Measurements from ENCODE around the gene TNNT3. TPM values are rescaled to one million over a fixed set of nuclear protein-coding genes. Genes with fewer than 3 reads are reported as not detected.

TNNT3 gene
- total and polyA plus RNA-seq, 2 donors from 2014 or later: 0.60 TPM; not detected in 1

DNA sequence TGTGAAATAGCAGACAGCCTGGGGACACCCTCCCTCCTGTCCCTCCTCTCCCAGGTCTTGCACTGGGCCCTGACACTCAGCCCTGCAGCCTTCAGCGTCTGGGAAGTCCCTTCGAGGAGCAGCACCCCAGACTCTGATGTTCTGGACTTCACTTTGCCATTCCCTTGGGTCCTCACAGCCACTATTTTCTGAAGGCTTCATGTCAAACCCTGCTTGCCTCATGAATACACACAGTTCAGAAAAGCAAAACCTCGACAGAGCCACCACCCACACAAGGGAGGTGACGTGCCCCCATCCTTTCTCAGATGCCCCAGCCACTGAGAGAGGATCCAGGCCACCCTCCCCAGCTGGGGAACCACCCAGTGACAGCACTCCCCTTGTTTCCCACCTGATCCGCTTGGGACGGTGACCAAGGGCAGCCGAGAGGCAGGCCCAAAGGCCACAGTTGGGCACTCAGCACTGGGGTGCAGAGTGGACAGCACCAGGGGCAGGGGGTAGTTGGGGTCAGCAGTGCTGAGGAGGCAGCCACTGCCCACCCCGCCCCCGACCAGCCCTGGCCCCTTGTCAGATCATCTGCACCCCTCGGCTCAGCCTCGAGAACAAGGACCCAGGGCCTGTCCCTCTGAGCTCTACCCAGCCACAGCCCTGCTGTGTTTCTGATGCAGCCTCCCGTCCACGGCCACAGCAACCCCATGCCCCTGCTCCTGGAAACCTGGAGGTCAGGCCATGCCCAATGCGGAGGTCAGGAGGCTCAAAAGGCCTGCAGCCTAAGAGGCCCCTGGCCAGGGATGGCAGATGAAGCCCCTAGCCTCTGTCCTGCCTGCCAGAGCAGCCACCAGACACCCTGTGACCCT is 3.1 kb upstream of the TNNT3 start:
- Histone ChIP-seq H3K9me3 (ENCODE audit: control insufficient read depth in 2 of 3, insufficient read depth in 1 of 3, low read length in 3 of 3) (no peaks in the 10 kb centered on the region), H3K4me1 (ENCODE audit: control insufficient read depth in 2 of 3, insufficient read depth in 2 of 3, low read depth in 1 of 3, low read length in 3 of 3) (no peaks in the 10 kb centered on the region), H3K36me3 (ENCODE audit: control insufficient read depth in 2 of 3, insufficient read depth in 3 of 3, low read length in 3 of 3) (no peaks in the 10 kb centered on the region), H3K9ac (ENCODE audit: low read length in 3 of 3) (no peak overlapping the region), H3K4me3 (ENCODE audit: low read length in 3 of 3) (no peak overlapping the region), H3K27me3 (ENCODE audit: control insufficient read depth, insufficient read depth, low read length) (no peaks in the 10 kb centered on the region), H3K27ac (ENCODE audit: low read depth in 2 of 2, low read length in 2 of 2) (no peak overlapping the region)
- TF ChIP-seq, protein P1, sequence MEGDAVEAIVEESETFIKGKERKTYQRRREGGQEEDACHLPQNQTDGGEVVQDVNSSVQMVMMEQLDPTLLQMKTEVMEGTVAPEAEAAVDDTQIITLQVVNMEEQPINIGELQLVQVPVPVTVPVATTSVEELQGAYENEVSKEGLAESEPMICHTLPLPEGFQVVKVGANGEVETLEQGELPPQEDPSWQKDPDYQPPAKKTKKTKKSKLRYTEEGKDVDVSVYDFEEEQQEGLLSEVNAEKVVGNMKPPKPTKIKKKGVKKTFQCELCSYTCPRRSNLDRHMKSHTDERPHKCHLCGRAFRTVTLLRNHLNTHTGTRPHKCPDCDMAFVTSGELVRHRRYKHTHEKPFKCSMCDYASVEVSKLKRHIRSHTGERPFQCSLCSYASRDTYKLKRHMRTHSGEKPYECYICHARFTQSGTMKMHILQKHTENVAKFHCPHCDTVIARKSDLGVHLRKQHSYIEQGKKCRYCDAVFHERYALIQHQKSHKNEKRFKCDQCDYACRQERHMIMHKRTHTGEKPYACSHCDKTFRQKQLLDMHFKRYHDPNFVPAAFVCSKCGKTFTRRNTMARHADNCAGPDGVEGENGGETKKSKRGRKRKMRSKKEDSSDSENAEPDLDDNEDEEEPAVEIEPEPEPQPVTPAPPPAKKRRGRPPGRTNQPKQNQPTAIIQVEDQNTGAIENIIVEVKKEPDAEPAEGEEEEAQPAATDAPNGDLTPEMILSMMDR (IDR thresholded peaks at IDR 0.05; ENCODE audit: borderline replicate concordance, extremely low read depth, insufficient read depth): no peak
- no peak for FAIRE-seq
- DNase-seq: no peak
- intact Hi-C loops (cut with DNase I): loop anchor here (1.0 kb wide), 1 partner anchor 23 kb away; no protein-coding TSS in a partner anchor

DNA sequence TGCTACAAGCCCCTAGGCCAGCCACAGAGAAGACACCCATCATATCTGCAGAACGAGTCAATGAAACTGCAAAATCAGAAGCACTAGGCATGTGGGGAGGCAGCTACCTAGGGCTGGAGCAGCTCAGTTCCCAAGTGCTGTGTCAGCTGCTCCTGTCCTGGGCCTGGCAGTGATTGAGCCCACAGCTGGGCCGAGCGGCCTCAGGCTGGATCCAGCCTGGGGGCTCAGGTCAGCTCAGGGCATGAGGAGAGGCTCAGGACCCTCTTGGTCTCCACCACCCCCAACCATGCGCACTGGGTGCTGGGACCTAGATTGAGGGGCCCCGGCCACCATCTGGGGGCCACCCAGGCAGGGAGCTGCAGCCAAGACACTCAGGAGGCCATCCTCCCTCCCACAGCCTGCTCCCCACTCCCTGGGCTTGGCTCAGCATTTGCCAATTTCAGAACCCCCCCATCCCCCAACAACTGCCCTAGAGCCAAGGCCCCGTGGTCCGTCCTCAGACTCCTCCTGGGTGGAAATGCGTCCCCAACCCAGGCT is 2.4 kb upstream of the TNNT3 start:
- H3K27ac ChIP-seq (ENCODE audit: low read depth in 2 of 2, low read length in 2 of 2): no peak overlapping the region

GRCh38 chr11:1917523-1918435 is 1.7 kb upstream of the TNNT3 start:
- Histone ChIP-seq H3K9me3 (ENCODE audit: control insufficient read depth in 2 of 3, insufficient read depth in 1 of 3, low read length in 3 of 3) (no peaks in the 10 kb centered on the region), H3K4me1 (ENCODE audit: control insufficient read depth in 2 of 3, insufficient read depth in 2 of 3, low read depth in 1 of 3, low read length in 3 of 3) (no peaks in the 10 kb centered on the region), H3K27me3 (ENCODE audit: control insufficient read depth, insufficient read depth, low read length) (no peaks in the 10 kb centered on the region), H3K36me3 (ENCODE audit: control insufficient read depth in 2 of 3, insufficient read depth in 3 of 3, low read length in 3 of 3) (no peaks in the 10 kb centered on the region), H3K27ac (ENCODE audit: low read depth in 2 of 2, low read length in 2 of 2) (no peak overlapping the region), H3K9ac (ENCODE audit: low read length in 3 of 3) (no peak overlapping the region), H3K4me3 (ENCODE audit: low read length in 3 of 3) (no peak overlapping the region)
- no peak for FAIRE-seq
- TF ChIP-seq, protein P1 (IDR thresholded peaks at IDR 0.05; ENCODE audit: borderline replicate concordance, extremely low read depth, insufficient read depth): peak; percentile 24
- DNase-seq: peak in 1 of 5 donors; percentile 34
- intact Hi-C loops (cut with DNase I): no loop called here

More for the DNA sequence above, 2.4 kb upstream of the TNNT3 start:
- TF ChIP-seq, protein P1 (IDR thresholded peaks at IDR 0.05; ENCODE audit: borderline replicate concordance, extremely low read depth, insufficient read depth): no peak
- H3K36me3 ChIP-seq (ENCODE audit: control insufficient read depth in 2 of 3, insufficient read depth in 3 of 3, low read length in 3 of 3): no peaks in the 10 kb centered on the region
- FAIRE-seq (no peak), DNase-seq (peak in 1 of 5 donors; percentile 55)
- no peaks in the 10 kb centered on the region for H3K27me3 ChIP-seq (ENCODE audit: control insufficient read depth, insufficient read depth, low read length)
- no peak overlapping the region for H3K4me3 ChIP-seq (ENCODE audit: low read length in 3 of 3)
- intact Hi-C loops (cut with DNase I): loop anchor here (1.0 kb wide), 1 partner anchor 24 kb away; no protein-coding TSS in a partner anchor
- H3K4me1 ChIP-seq (ENCODE audit: control insufficient read depth in 2 of 3, insufficient read depth in 2 of 3, low read depth in 1 of 3, low read length in 3 of 3): no peaks in the 10 kb centered on the region
- H3K9ac ChIP-seq (ENCODE audit: low read length in 3 of 3): no peak overlapping the region
- no peaks in the 10 kb centered on the region for H3K9me3 ChIP-seq (ENCODE audit: control insufficient read depth in 2 of 3, insufficient read depth in 1 of 3, low read length in 3 of 3)

Measured in kidney (tissue), 14 donors.